KOPT-K1 (cell line): Measurements from ENCODE around the gene MTREX.

Experiments
- H3K27ac ChIP-seq: fragments of 200-600 bp; sonication (generic); 2 replicates; pipeline ENCODE4 v1.5.1; 2016; ENCODE audit warnings: antibody characterized with exemption, mild to moderate bottlenecking, low read depth, low read length; ENCODE audit not compliant: poor library complexity, severe bottlenecking
- H3K36me3 ChIP-seq: fragments of 200-600 bp; sonication (generic); 2 replicates; pipeline ENCODE4 v1.5.1; 2017; ENCODE audit warnings: antibody characterized with exemption, mild to moderate bottlenecking, low read length, moderate library complexity; ENCODE audit not compliant: insufficient read depth
- H3K9me3 ChIP-seq: fragments of 200-600 bp; sonication (generic); 2 replicates; pipeline ENCODE4 v1.5.1; 2017; ENCODE audit warnings: antibody characterized with exemption, low read length, mild to moderate bottlenecking; ENCODE audit not compliant: insufficient read depth, poor library complexity, severe bottlenecking

Gene MTREX

DNA sequence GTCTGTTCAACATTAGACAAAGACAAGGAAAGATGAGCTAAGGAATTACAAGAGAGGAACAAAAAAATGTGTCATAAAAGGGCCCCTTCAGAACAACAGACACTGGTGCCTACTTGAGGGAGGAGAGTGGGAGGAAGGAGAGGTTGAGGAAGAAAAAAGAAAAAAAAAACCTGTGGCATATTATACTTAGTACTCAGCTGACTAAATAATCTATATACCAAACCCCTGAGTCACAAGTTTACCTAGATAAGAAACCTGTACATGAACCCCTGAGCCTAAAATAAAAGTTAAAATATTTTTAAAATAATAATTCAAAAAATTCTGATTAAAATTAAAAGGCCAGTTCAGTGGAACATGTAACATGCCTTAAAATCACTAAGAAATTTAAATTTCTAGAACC lies 107.3 kb downstream of the MTREX start:
- H3K36me3 ChIP-seq = peaks cover 89% of the 10 kb centered on the region
- H3K27ac ChIP-seq = no peak overlapping the region
- H3K9me3 ChIP-seq = no peaks in the 10 kb centered on the region

DNA sequence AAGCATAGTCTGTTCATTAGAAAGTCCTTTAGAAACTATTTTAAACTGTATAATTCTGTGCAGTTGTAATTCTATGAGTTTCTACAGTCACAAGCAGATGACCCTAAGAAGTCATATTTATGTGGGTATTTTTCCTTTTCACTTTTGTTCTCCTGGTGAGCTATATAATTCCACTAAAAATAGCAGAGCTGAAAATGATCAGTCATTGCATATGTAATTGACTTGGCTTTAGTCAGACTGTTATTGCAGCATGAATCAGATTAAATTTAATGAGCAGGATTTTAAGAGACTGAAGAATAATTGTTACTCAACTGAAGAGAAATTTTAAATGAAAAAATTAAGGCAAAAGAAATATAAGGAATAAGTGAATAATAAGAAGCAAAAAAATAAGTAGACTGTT lies 108.5 kb downstream of the MTREX start:
- Histone ChIP-seq H3K36me3 (peaks cover 88% of the 10 kb centered on the region), H3K27ac (no peak overlapping the region), H3K9me3 (no peaks in the 10 kb centered on the region)

DNA sequence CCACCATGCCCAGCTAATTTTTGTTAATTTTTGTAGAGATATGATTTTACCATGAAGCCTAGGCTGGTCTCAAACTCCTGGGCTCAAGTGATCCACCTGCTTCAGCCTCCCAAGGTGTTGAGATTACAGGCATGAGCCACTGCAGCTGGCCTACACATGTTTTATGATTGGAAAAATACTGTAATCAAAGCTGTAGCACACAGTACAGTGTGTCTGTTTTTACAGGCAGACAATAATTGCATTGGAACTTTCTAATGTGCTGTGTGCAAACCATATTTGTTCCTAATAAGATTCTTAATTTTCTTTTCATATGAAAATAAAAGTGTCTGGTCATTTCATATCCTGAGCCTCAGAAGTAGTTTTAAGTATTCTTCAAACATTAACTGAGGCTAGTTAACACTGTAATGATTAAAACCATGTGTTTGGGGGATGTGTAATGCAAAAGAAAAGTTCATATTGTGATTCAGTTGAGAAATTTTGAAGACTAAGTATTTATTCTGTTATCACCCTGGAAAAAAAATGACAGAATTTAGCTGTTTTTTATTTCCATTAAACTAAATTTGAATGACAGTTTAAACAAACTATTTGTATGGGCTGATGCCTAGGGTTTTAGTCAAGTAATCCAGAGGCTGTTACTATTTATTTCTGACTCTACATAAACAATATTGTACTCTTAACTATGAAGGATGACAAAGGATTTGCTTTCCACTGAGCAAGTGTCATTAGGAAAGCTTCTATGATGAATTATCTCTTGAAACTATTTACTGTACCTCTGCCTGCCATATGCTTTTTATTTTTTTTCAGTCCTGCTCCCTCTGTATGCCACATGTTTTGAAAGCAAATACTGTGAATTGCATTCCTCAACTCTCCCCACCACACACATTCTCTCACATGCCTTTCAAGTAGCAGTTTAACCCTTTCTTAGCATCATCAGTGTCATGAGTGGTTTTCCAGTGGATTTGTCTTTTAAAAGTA lies 111.5 kb downstream of the MTREX start:
- no peaks in the 10 kb centered on the region for H3K9me3 ChIP-seq
- H3K36me3 ChIP-seq = peaks cover 94% of the 10 kb centered on the region
- H3K27ac ChIP-seq = no peak overlapping the region

DNA sequence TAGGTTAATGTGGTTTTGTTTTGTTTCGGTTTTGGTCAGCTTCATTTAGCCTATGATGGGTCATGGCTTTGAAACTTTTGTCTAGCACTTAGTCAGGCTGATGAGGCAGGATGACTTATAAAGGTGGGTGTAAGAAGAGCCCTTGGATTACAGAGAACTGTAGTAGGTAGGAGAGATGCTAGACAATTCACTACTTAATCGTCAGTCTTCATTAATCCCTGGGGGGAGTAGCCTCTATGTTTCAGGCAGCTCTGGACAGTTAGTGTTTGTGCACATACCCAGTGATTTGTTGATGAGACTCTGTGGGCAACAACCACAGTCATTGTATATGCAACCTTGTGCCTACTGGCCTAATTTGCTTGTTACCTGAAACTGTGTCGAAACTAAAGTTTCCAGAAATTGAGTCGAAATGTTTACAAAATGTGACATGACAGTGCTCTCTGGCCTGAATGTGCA lies 113.3 kb downstream of the MTREX start:
- Histone ChIP-seq H3K36me3 (peaks cover 94% of the 10 kb centered on the region), H3K9me3 (no peaks in the 10 kb centered on the region), H3K27ac (no peak overlapping the region)

DNA sequence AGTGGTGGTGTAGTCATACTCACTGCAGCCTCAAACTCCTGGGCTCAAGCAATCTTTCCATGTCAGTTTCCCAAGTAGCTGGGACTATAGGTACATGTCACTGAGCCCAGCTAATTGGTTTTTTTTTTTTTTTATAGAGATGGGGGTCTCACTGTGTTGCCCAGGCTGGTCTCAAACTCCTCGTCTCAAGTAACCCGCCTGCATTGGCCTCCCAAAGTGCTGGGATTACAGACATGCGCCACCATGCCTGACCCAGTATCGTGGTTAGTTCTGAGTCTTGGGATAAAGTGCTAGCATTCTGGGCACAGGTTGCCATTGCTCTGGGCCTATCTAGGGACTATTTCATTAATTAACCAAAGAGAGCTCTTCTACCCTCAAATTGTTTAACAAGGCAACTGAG lies 118.7 kb downstream of the MTREX start:
- Histone ChIP-seq H3K27ac (no peak overlapping the region), H3K9me3 (peaks cover 19% of the 10 kb centered on the region), H3K36me3 (peaks cover 89% of the 10 kb centered on the region)

DNA sequence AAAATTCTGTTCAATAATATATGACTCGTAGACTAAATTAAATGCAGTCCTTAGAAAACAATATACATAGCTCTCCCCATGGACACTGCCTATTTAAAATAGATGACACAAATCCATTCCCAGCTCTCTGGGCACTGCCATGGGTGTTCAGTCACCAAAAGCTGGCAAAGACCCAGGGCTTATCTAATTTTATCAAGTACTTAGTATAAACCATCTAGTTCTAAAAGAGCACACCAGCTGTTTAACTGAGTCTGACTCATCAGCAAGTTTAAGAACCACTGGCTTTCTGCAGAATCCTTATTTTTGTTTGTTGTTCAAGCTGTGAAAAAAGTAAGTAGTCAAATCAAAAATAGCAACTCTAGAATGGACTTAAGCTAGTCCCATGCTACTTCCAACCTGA lies 119.4 kb downstream of the MTREX start:
- Histone ChIP-seq H3K9me3 (peaks cover 19% of the 10 kb centered on the region), H3K36me3 (peaks cover 83% of the 10 kb centered on the region), H3K27ac (no peak overlapping the region)

DNA sequence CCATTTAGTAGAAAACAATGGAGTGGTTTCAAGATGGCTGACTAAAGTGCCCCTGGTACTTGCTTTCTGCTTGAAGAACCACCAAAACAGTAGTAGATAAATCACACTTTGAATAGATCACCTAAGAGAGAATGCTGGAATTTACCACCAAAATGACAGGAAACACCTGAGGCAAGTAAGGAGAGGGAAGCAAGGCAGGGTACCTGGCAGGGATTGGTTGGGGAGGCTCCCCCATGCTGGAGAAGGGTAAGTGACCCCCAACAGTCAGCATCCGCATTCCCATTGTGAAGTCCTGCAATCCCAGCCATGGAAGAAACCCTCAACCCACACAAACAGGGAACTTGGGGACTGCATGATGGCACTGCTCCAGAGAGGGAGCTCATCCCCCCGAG lies 121.4 kb downstream of the MTREX start:
- H3K27ac ChIP-seq = no peak overlapping the region
- peaks cover 26% of the 10 kb centered on the region for H3K9me3 ChIP-seq
- peaks cover 63% of the 10 kb centered on the region for H3K36me3 ChIP-seq

DNA sequence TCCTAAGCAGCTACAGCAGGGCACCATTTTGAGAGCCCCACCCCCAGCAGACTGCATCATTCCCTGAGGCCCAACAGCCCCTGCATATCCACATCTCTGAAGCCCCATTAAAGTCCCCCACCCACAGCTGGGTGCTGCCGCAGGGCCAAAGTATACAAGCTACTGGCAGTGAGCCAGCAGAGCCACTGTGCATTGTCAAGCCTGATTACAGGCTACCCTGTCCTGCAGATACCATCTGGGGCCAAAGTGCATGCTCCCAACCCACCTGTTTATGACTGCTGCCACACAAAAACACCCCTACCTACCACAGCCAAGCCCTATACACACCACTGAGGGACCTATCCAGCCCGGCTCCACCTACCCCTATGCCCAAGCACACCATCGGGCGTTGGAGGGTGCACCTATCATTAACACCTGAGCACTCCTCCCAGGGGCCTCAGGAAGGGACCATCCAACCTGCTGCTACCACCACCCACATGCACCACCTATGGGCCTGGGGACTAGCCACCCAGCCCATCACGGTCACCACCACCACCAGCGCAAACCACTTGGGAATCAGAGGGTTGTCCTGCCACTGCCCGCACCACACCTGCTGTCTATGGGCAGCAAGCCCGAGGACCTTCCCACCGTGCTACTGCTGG lies 121.9 kb downstream of the MTREX start:
- no peak overlapping the region for H3K27ac ChIP-seq
- H3K36me3 ChIP-seq = peaks cover 58% of the 10 kb centered on the region
- peaks cover 29% of the 10 kb centered on the region for H3K9me3 ChIP-seq

DNA sequence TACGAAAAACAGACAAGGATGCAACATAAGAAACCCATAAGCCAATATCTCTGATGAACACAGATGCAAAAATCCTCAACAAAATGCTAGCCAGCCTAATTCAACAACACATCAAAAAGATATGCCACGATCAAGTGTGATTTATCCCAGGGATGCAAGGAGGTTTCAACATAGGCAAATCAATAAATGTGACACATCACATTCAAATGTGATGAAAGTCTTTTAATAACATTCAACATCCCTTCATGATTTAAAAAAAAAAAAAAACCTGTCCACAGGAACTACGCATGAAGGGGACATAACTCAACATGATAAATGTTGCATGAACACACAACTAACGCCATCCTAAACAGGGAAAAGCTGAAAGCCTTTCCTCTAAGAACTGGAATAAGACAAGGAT lies 124.8 kb downstream of the MTREX start:
- no peak overlapping the region for H3K27ac ChIP-seq
- H3K9me3 ChIP-seq = peaks cover 46% of the 10 kb centered on the region
- peaks cover 43% of the 10 kb centered on the region for H3K36me3 ChIP-seq

DNA sequence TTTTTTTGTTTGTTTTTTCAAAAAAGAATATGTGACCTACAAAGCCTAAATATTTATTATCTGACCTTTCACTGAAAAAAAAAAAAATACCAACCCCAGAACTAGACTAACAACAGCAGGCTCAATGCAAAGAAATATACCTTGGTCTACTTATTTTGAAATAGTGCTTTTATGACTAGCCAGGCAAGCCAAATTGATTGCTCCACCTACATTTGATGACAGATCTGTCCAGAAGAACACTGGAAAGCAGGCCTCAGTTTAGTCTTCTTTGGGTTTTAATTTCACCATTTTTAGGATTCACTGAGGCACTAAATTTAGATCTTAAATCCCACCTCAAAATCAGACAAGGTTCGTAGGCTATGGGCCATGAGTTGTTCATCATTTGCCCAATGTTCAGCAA lies 129.7 kb downstream of the MTREX start:
- Histone ChIP-seq H3K36me3 (peaks cover 27% of the 10 kb centered on the region), H3K27ac (no peak overlapping the region), H3K9me3 (peaks cover 27% of the 10 kb centered on the region)

DNA sequence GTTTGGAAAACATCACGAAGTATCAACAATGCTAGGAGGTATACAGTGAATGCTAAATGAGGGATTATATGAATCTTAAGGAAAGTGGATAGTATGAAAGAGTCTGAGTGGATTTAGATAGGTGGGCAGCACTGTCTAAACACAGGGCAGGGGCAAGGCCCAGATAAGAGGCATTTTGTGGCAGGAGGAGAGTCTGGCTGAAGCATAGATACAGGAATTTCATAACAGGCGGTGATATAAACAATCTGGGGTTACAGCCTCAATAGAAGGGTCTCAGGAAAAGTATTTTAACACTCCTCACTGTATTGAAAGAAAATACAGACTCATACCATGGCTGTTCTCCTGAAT lies 130.0 kb downstream of the MTREX start:
- peaks cover 24% of the 10 kb centered on the region for H3K9me3 ChIP-seq
- peaks cover 27% of the 10 kb centered on the region for H3K36me3 ChIP-seq
- H3K27ac ChIP-seq = no peak overlapping the region

DNA sequence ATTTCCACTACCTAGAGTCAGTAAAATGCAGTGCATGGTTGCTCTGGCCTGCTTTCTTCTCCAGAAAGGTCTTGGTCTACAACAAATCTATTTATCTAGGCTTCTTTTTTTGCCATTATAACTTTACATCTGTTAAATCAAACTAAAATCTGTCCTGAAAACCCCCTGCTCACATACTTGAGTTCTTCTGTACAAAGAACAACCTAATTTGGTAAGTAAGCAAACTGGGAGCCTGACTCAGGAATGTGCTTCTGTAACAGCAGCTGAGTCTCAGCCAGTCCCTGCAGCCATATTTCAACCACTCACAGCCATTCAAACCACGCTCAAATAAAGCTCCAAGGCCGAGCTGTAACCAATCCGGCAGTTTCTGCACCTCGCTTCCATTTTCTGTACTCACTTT lies 131.2 kb downstream of the MTREX start:
- H3K9me3 ChIP-seq = peaks cover 20% of the 10 kb centered on the region
- peaks cover 27% of the 10 kb centered on the region for H3K36me3 ChIP-seq
- H3K27ac ChIP-seq = no peak overlapping the region

DNA sequence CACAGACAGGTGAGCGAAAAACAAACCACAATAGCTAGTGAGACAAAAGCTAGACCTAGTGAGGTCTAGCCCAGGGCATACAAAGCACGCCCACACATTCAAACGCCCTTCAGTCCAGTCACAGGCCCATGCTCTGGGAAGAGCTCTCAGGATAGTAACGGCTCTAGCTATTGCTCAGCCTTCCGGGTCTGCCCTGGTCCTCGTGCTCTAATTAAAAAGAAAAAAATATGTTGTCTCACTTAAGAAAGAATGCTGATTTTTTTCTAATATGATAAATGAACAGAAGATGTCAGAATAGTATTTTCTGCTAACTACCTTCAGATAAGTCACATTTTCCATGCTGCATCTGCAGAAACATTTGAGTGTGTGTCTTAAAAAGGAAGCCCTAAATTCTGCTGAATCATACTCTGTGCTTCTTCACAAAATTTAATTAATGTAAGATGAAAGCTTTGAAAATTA lies 132.4 kb downstream of the MTREX start:
- H3K36me3 ChIP-seq = peaks cover 27% of the 10 kb centered on the region
- H3K9me3 ChIP-seq = peaks cover 16% of the 10 kb centered on the region
- H3K27ac ChIP-seq = no peak overlapping the region

DNA sequence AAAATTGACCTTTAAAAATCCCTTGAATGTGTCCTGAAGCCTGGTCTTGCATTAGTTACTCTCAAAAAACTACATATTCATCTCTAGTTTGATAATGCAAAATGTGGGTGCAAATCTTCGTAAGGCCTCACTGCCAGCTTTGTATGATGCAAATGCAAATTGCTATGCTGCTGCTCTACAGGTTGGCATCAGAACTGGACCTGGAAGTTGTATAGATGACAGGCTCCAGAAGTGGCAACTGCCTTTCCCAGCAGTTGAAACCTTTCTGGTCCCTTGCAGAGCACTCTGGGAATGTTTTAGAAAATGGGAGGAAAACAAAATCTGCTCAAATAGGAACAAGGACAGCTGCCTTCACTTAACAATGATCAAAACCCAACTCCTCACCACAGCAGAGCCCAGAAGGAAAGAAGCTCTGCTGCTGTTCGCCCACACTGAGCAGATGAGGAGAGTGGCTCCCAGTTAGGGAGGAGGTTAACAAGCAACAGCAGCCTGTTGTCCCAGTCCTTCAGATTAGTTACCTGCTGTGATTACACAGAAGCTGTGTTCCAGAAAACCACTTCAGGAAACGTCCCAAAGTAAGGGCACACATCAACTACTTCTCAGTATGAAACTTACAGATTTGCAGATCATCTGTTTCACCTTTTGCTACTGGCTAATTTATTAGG lies 133.4 kb downstream of the MTREX start:
- no peak overlapping the region for H3K27ac ChIP-seq
- peaks cover 18% of the 10 kb centered on the region for H3K36me3 ChIP-seq

DNA sequence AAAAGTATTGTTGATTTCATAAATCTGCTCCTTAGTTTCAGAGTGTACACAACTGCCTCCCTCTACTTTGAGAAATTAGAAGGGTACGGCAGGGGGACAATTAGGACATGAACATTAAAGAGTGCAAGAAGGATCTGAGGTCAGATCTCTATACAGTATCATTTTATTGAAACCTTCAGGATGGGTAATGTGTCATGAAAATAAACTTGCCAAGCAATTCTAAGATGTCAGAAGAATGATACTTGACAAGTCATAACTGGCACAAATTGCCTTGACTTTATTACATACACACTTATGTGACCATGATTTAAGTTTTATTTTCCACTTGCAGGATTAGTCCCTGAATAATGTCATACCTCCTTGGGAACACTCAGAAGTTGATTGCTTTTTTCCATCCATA lies 134.2 kb downstream of the MTREX start:
- H3K27ac ChIP-seq = no peak overlapping the region
- H3K36me3 ChIP-seq = peaks cover 14% of the 10 kb centered on the region
- no peaks in the 10 kb centered on the region for H3K9me3 ChIP-seq

More for the DNA sequence above, 133.4 kb downstream of the MTREX start:
- peaks cover 6% of the 10 kb centered on the region for H3K9me3 ChIP-seq
